NCI-H2196 treated with DMSO at 0.1 percent for 48 hours (cell line): ENCODE data around the gene KRT13.
"Not testable (repeated sequence)": the region's sequence is repeated elsewhere in the genome, so short reads cannot be mapped to it uniquely, and the experiment has no call there.

Source experiments
- DNase-seq: peaks from one replicate; lab custom pipeline; 2025; ENCODE audit not compliant: unreplicated experiment; lab: John Stamatoyannopoulos, UW

KRT13 gene

GRCh38 chr17:41505007-41505808, at the start of gene KRT13:
TSS of gene KRT13 (minus strand) at chr17:41505612. CDS start at chr17:41505550, 62 bp downstream.
- DNase-seq, result no peak

GRCh38 chr17:41553987-41554680, 48.7 kb upstream of the KRT13 start:
- no peak for DNase-seq

- DNase-seq, result no peak
These were observed 47.8 kb upstream of the KRT13 start for GRCh38 chr17:41553176-41553575.

GRCh38 chr17:41552455-41552854, 47.0 kb upstream of the KRT13 start:
- no peak for DNase-seq

GRCh38 chr17:41551365-41551764, 46.0 kb upstream of the KRT13 start:
- no peak for DNase-seq

- DNase-seq, result no peak
These were observed 44.2 kb upstream of the KRT13 start for GRCh38 chr17:41549596-41550039.

- DNase-seq, result peak; percentile 25
These were observed 43.6 kb upstream of the KRT13 start for GRCh38 chr17:41548844-41549595.

GRCh38 chr17:41547921-41548843, 42.8 kb upstream of the KRT13 start:
- DNase-seq, result no peak

- no peak for DNase-seq
These were observed 42.0 kb upstream of the KRT13 start for GRCh38 chr17:41547378-41547841.

- no peak for DNase-seq
These were observed 41.4 kb upstream of the KRT13 start for GRCh38 chr17:41546819-41547218.

GRCh38 chr17:41545829-41546410, 40.5 kb upstream of the KRT13 start:
- no peak for DNase-seq

GRCh38 chr17:41544935-41545334, 39.5 kb upstream of the KRT13 start:
- DNase-seq, result no peak

GRCh38 chr17:41544491-41544892, 39.1 kb upstream of the KRT13 start:
- no peak for DNase-seq

- not testable (repeated sequence) for DNase-seq
These were observed 37.4 kb upstream of the KRT13 start for GRCh38 chr17:41542786-41543185.

- no peak for DNase-seq
These were observed 36.9 kb upstream of the KRT13 start for GRCh38 chr17:41542357-41542756.

- DNase-seq, result no peak
These were observed 35.7 kb upstream of the KRT13 start for GRCh38 chr17:41540921-41541625.

- DNase-seq, result no peak
These were observed 34.7 kb upstream of the KRT13 start for GRCh38 chr17:41539979-41540701.

GRCh38 chr17:41539071-41539492, 33.7 kb upstream of the KRT13 start:
- no peak for DNase-seq

GRCh38 chr17:41538565-41538991, 33.2 kb upstream of the KRT13 start:
- DNase-seq, result no peak
